Measurements from ENCODE around the gene NMNAT3.

Gene NMNAT3

DNA sequence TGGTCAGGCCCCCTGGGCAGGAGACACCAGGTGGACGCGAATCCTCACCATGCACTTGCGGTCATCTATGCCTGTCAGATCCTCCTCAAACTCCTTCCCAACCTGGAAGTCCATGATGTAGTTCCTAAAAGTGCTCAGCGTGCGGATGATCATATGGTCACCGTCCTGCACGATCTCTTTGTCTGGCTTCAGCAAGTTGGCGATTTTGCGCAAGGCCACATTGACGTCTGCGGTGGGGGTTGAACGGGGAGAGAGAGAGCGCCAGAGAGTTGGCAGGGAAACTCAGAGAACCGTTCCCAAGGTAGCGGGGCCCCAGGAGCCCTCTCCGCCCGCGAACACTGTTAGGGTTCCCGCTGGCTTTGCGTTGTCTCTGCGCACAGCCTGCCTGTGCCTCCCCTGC is 139.0 kb downstream of the NMNAT3 start:
- no peak for DNase-seq

DNA sequence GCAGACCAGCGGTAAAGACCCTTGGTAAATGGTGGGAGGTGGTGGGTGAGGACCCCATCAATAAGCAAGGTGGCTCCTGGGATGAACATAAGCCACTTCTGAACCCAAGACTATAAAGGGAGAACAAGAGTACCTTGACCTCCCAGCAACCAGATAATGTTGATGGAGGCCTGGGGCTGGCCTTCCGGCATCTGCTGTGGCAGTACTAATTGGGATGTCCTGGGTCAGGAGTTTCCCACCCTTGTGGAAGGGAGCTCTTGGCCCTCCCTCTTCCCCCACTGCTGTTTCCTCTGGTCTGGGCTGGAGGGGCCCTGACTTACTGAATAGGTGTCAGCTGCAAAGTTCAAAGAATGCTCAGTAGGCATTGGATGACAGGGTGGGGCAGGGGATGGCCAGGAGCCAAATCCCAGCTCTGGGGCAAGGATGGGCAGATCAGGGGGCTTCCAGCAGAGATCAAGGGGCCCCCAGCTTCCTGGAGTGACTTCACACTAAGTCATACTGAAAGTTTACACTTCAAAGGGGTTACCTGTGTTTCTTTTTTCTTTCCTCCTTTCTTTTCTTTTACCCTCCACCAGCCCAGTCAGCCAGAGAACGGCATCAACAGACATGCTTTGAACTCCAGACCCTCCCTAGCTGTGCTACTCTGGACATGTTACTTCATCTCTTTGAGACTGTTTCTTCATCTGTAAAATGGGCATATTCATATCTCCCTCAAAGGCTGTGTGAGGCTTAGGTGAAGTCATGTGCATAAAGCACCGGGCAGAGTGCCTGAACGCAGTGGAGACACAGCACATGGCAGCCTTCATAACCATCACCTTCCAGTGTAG is 139.8 kb downstream of the NMNAT3 start:
- no peak for DNase-seq

DNA sequence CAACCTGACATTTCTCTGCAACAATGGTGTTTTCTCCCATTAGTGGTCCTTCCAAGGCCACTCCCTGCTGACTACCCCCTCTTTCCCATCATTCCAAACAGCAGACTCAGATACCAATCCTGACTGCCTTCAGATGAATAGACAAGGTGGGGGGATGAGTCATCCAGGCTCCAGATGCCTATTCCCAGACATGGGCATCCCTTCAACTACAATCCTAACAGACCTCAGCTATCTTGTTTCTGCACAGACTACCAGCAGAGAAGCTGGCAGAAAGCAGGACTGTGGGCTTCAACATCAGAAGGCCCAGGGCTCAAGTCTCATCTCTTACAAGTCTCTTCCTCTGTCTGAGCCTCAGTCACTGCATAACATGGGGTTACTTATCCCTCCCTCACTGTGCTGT is 140.4 kb downstream of the NMNAT3 start:
- no peak for DNase-seq

DNA sequence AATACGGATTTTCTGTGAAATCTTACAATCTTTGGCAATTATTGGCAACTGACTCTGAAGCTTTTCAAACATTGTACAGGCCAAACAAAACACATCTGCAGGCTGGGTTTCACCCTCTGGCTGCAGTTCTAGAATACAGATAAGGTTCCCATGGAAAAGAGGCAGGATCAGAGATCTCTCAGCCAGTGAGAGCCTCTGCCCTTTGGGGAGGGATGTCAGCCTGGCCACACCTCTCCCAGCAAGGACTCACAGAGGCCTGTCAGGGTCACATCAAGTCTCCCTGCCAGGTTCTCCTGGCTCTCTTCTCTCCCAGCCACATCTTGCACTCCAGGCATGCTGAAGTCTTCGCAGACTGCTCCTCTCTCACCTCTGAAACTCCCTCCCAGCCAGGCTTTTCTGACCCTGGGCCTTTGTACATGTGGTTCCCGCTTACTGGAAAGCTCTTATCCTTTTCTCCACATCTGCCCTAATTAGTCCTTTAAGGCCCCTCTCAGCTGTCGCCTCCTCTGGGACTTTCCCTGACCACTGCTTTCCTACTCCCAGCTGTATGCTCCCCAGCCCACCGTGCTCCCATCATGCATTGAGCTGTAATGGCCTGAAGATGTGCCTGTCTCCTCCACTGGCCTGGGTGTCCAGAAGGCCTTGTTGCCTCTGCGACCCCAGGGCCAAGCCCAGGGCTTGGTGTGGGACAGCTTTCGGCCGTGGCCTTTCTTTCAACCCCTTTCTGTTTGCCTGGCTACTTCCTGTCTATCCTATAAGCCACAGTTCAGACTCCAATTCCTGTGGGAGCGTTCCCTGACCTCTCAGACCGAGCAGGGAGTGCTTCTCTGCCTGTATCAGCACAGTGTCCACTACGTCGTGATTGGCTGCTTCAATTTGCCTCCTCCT is 142.5 kb downstream of the NMNAT3 start:
- no peak for DNase-seq

DNA sequence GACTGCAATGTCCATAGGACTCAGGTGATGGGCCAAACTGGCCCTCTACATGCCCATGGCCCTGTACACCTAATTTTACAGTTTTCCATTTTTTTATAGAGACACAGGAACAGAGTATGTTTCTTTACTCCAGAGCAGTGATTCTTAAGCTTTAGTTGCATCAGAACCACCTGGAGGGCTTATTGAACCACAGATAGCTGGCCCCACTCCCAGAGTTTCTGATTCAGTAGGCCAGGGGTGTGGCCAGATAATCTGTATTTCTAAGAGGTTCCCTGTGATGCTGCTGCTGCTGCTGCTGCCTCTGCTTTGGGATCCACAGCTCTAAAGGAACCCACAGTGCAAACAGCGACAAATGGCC is 143.3 kb downstream of the NMNAT3 start:
- peak; percentile 54 for DNase-seq

DNA sequence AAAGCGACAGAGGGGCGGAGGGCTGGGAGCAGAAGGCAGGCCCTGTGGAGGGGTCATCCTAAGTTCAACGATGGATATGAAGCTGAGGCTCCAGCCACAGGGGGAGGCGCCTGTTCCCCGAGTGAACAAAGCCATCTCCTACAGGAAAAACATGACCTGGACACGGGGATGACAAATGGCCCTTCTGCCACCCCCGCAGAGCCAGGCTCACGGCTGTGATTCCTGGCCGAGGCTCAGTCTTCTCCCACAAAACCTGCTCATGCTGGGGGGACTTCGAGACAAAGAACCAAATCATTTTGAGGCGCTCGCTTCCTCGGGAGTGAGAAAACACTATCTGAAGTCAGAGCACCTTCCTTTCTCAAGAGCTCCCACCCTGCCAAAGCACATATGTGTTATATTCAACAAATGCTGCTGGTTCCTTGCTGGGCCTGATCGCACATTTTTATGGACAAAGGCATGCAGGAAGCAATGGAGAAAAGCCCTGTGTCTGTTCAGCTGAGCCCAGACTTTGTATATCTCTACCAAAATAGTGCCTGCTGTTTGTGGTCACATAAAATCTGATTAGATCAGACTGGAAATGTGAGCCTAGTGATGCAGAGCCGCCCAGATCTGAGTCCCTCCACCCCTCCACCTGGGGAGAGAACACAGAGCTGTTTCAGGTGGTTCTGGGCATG is 143.9 kb downstream of the NMNAT3 start:
- no peak for DNase-seq

DNA sequence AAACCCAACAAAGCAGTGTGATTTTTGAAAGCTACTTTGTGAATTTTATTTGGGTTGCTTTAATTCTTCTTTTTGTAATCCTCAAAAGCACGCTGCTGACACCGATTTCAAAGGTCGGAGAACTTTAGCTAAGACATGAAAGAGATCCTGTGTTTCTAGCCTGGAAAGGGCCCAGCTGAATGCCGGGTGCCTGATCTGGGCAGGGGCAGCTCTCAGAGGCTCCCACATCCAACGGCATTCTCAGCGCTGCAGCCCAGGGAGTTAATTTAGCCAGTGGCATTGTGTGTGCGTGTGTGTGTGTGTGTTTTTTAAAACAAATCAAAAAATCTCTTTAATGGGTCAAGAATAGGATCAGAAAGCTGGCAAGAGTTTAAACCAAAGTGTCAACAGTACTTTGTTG is 144.8 kb downstream of the NMNAT3 start:
- DNase-seq, result no peak

DNA sequence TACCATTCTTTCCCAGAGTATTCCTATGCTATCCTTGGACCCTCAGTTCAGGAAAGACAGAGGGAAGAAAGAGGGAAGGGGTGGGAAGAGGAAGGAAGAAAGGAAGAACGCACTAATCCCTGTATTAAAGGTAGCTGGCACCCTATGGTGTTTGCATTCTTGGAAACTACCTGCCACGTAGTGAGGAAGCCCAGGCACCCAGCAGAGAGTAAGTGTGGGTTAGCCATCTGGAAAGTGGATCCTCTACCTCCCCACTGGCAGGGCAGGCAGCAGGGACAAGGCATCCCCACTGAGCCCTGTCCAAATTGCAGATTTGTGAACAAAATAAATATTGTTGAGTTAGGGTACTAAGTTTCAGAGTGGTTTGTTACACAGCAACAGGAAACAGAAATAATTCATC is 147.1 kb downstream of the NMNAT3 start:
- DNase-seq, result no peak

DNA sequence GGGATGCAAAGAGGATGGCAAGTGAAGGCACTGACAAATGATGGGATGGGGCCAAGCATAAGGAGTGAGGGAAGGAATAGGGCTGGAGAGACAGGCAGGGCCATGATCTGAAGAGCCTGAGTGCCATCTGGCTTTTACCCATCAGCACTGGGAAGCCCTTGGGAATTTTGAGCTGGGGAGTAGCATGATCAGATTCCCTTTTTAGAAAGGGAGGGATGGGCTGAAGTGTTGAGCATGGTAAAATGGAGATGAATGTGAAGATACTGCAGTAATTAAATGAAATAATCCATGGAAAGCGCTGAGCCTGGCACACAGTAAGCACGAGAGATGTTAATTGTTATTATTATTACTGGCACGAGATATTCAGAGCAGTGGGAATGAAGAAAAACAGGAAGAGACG is 148.1 kb downstream of the NMNAT3 start:
- DNase-seq, result peak; percentile 29

DNA sequence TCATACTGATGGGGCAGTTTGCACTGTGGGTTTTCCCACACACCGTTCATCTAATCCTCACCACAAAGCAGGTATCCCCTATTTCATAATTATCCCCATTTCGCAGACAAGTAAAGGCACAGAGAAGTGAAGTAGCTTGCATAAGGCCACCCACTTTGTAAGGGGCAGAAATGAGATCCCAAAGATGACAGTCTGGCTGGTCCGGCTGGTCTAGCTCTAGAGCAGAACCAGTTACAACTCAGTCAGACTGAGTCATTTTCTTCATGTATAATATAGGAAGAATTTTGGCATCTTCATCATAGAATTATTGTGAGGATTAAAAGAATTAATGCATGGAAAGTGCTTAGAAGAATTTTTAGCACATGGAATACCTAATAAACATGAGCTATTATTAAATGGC is 148.8 kb downstream of the NMNAT3 start:
- DNase-seq, result no peak

DNA sequence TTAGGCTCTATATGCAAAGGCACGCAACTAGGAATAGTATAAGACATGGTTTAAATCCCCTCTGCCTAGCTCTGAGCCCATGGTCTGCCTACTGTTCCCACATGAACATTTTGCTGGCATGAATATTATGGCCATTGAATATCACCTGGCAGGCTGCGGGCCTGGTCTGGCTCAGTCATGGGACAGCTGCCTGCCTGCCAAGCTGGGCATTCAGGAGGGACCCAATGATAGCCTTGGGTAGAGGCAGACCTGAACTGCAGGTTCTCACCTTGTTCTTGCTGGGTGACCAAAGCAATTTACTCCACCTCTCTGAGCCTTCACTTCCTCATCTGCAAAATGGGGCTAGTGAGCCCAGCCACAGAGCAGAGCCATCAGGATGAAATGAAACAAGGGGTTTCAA is 149.5 kb downstream of the NMNAT3 start:
- DNase-seq, result no peak

DNA sequence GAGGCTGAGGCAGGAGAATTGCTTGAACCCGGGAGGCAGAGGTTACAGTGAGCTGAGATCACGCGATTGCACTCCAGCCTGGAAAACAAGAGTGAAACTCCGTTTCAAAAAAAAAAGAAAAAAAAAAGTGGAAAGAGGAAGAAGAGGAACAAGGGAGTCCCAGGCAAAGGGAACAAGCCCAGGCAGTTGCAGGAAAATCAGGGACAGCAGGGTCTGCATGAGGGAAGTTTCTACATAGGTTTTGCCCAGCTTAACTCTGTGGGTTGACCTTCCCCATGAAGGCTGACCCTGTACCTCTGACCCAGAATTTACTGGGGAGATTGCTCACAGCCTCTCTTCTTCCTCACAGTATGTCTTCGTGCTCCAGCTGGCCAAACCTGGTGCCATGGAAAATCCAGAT is 150.5 kb downstream of the NMNAT3 start:
- no peak for DNase-seq

DNA sequence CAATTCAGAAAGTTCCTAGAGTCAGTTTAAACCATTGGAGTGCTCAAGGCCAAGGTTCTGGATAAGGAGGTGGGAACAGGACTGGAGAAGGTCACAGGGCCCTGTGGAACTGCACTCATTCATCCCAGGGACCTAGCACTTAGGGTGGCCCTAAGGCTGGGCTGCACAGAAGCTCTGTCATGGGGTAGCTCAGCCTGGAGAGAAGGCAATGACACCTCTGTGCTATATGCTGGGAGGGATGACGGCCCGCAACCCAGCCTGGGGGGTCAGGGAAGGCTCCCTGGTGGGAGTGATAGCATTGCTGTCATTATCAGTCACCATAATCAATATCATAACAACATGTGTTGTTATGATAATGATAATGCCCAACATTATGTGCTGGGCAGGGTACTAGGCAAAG is 151.6 kb downstream of the NMNAT3 start:
- DNase-seq, result no peak

DNA sequence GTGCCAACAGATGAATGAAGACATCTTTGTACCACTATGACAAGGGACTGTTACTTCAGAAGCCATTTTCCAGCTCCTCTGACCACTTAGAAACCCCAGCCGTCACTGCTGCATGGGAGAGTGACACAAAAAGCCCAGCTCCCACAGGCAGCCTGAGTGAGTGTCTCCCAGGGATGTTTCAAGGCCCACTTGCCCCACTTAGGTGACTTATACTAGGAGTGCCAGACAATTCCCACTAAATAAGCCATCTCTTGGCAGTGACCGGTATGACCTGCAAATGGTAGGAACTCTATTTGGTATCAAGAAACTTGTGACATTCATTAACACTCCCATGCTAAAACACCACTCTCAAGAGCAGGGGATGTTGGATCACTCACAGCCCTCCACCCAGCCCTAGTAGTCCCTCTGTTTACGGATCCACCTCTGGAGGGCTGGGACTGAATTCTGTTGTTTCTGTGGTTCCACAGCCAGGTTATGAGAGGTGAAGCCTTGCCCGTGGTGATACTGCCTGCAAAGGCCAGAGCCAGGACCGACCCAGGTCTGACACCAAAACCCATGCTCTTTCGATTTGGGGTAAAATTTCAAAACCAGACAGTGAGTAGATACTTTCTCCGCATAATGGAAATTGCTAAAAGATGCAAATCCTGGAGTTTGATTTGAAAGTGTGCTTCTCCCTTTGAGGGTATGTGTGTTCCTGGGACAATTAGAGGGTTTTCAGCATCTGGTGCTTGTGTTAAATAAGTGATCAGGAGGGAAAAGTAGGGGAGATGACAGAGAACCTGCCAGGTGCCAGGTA is 152.7 kb downstream of the NMNAT3 start:
- no peak for DNase-seq

DNA sequence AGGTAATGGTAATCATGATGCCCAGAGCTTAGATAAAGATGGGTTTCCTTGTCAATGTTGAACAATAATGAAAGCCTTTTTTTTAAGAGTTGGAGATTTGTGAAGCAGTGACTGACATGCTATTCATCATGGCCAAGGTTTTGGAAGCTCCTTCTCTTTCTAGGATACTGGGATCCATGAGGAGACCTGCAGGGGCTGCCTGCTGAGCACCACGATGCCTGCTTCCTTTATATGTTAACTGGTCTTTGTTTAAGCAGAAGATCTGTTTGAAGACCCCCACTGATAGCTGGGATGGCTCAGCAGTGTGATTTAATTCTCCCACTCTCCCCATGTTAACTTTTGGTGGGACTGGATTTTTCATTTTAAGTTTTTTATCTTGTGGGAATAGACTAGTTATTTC is 154.1 kb downstream of the NMNAT3 start:
- DNase-seq, result no peak

DNA sequence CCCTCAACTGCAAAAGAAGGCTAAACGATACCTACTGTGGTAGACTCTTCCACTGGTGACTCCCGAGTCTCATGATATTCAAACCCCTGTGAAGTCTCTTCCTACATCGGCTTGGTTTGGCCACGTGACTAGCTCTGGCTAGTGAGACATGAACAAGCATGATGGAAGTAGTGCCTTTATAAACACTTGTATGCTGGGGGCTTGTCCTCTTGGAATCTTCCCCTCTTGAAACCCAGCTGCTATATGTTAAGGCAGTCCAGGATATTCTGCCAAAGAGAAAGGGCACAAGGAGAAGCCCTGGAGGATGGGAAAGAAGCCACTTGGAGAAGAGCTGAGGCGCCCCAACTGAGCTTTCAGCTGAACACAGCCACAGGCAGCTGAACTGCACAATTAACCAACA is 154.6 kb downstream of the NMNAT3 start:
- no peak for DNase-seq

DNA sequence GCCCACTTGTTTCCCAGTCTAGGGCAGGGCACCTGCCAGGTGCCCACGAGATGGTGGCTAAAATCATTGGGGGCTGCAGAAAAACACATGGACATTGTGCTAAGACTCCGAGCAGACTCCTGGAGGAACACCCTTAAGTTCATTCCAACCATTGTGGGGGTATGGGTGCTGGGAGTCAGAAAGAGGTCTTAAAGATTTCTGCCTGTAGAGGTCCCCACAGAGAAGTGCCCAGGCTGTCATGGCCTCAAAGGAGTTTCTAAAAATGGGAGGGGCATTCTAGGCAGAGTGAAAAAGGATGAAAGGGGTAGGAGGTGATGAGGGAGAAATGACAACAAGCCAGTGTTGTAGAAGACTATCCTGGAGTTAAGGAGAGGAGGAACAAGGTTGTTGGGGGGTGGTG is 155.4 kb downstream of the NMNAT3 start:
- no peak for DNase-seq

DNA sequence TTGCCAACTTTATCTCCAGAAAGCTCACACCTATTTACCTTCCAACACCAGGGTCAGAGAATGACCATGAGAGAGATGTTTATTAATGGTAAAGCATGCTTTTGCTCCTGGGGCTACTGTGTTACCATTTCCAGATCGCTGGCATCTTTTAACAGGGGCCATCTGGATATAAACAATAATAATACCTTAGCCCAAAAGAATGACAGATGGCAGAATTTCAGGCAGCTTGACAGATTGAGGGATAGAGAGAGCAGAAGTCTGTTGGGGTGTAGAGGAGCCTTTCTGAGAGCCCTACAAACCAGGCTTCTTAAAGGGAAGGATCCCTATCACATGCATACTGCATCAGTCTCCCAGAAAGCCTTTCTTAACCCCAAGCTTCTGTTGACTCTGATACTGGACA is 156.0 kb downstream of the NMNAT3 start:
- DNase-seq, result peak; percentile 39

DNA sequence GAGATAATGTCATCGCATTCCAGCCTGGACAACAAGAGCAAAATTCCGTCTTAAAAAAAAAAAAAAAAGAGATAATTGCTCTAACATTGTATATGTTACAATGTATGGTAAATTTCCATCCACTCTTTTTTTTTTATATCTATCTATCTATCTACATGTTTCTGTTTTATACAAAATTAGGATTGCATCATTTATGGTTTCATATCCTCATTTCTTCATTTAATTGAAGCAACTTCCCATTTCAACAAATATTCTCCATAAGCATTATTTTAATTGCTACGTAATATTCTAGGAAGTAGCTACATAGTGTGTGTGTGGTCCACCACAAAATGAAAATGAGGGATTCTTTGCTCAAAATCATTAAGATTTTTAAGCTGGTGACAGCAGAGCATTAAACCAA is 156.6 kb downstream of the NMNAT3 start:
- DNase-seq, result no peak

DNA sequence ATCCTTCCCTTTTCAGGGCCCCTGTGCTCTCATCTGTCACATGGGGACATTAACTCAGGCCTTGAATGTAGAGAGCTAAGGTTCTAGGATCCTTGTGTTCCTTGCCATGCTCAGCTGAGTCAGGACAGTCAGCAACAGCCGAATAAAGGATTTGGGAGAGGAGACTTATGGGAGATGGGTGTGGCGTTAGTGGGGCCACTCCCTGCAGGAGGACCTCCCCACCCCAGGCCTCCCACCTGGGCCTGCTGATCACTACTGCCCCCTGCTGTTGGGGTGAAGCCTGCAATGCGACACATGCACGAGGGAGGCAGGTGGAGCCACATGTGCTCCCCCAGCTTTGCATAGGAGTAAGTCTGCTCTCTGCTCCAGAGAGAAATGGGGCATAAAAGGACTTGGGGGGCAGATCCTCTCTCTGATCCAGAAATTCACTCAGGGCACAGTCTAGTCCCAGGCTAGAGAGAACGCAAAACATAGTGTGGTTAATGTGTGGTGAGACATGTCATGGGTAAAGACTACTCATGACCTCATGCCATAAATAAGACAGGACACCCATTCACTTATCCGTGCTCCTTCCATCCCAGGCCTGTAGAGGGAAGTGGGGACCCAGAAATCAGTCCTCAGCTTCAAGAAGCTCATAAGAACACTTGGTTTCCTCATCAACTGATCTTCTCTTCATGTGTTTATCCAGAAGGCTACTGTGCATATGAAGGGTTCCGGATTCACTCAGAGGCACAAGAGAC is 157.6 kb downstream of the NMNAT3 start:
- no peak for DNase-seq

DNA sequence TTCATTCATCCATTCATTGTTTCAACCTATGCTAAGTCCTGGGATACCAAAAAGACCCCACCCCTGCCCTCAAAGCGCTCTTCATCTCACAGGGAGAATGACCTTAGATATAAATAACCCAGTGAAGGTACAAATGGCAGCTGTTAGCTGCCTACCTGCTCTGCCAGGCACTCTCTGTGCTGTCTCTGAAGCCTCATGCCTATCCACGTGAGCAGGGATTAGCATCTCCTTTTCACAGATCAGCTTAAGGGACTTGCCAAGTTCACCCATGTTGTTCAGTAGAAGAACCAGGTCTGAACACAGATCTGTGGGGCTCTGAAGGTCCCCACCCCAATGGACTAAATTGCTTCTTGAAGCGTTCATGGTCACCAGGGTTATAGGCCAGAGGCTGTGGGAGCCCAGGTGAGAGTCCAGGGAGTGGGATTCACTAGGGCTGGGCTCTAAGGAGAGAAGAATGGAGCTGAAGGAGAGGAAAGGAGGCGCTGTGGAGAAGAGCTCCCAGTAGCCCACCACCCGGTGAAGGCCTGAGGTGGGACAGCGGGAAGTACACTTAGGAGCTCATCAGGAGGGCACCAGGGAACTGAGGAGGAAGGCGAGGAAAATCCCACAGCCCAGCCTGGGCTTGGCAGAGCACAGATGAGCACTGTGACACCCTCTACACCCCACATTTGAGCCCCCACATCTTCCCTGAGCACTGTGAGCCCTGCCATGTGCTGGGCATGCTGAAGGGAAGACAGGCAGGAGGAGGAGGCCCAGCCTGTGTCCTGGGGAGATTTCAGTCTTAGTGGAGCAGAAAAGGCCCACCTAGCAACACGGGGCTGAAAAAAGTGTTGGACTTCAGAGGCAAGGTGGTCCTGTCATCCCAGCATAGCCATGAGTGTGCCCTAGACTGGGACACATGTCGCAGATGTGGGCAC is 158.6 kb downstream of the NMNAT3 start:
- DNase-seq, result no peak

Data from NCI-H446 treated with DMSO at 0.1 percent for 48 hours (cell line).